Neural cell (in vitro differentiated cells): ENCODE data around the gene MAN1B1. TPM values are rescaled to one million over a fixed set of nuclear protein-coding genes. Genes with fewer than 3 reads are reported as not detected.

ENCODE experiments used
- H2AFZ ChIP-seq: fragments of 200-600, 300-800 bp; sonication (generic), shearing (Covaris generic); 2 replicates; pipeline ENCODE4 v1.6.0; 2014; ENCODE audit warnings: low read depth, mild to moderate bottlenecking, antibody characterized with exemption, low read length, moderate library complexity
- H3F3A ChIP-seq: fragments of 200-600 bp; shearing (Covaris generic); 2 replicates; pipeline ENCODE4 v1.6.1; 2016; ENCODE audit warnings: mild to moderate bottlenecking, moderate library complexity, mixed read lengths, antibody characterized with exemption, low read length; ENCODE audit not compliant: insufficient read depth, poor library complexity, severe bottlenecking
- H3K27ac ChIP-seq: fragments of 200-600, 300-800 bp; sonication (generic), shearing (Covaris generic); 2 replicates; pipeline ENCODE4 v1.5.1; 2014; ENCODE audit warnings: mild to moderate bottlenecking, low read length, moderate library complexity
- H3K27me3 ChIP-seq: fragments of 300-800, 200-600 bp; sonication (generic), shearing (Covaris generic); 2 replicates; pipeline ENCODE4 v1.6.0; 2014; ENCODE audit warnings: mild to moderate bottlenecking, low read depth, low read length, moderate library complexity; ENCODE audit not compliant: insufficient read depth
- H3K36me3 ChIP-seq: fragments of 300-800, 200-600 bp; sonication (generic), shearing (Covaris generic); 2 replicates; pipeline ENCODE4 v1.5.1; 2014; ENCODE audit warnings: mild to moderate bottlenecking, antibody characterized with exemption, low read length, moderate library complexity; ENCODE audit not compliant: insufficient read depth
- H3K4me2 ChIP-seq: fragments of 300-800, 200-600 bp; sonication (generic), shearing (Covaris generic); 2 replicates; pipeline ENCODE4 v1.6.0; 2014; ENCODE audit warnings: mild to moderate bottlenecking, low read length
- H3K4me3 ChIP-seq: fragments of 300-800, 200-600 bp; sonication (generic), shearing (Covaris generic); 2 replicates; pipeline ENCODE4 v1.5.1; 2014; ENCODE audit warnings: mild to moderate bottlenecking, low read length, moderate library complexity
- H3K79me2 ChIP-seq: fragments of 200-600 bp; shearing (Covaris generic); replicated peaks from 2 replicates; pipeline ENCODE4 v1.6.0; 2014; ENCODE audit warnings: mild to moderate bottlenecking, low read length, moderate library complexity; ENCODE audit not compliant: insufficient read depth
- H3K9ac ChIP-seq: fragments of 300-800, 200-600 bp; sonication (generic), shearing (Covaris generic); 2 replicates; pipeline ENCODE4 v1.6.1; 2016; ENCODE audit warnings: mild to moderate bottlenecking, low read length, mixed read lengths
- H3K9me2 ChIP-seq: fragments of 200-600 bp; shearing (Covaris generic); 2 replicates; pipeline ENCODE4 v1.6.1; 2016; ENCODE audit warnings: mild to moderate bottlenecking, low read length, mixed read lengths; ENCODE audit not compliant: insufficient read depth
- H3K9me3 ChIP-seq: fragments of 200-600, 300-800 bp; sonication (generic), shearing (Covaris generic); 2 replicates; pipeline ENCODE4 v1.6.1; 2016; ENCODE audit warnings: mild to moderate bottlenecking, mixed run types, low read length, moderate library complexity, mixed read lengths
- H4K20me1 ChIP-seq: fragments of 200-600 bp; shearing (Covaris generic); 2 replicates; pipeline ENCODE4 v1.6.1; 2016; ENCODE audit warnings: mild to moderate bottlenecking, mixed run types; ENCODE audit not compliant: insufficient read depth
- CTCF ChIP-seq: fragments of 450-650 bp; IDR thresholded peaks from 2 replicates; pipeline ENCODE4 v1.5.1; 2014; ENCODE audit warnings: antibody characterized with exemption, mild to moderate bottlenecking, moderate library complexity; ENCODE audit not compliant: poor library complexity, severe bottlenecking
- EP300 ChIP-seq: fragments of 450-650 bp; conservative IDR thresholded peaks from 2 replicates; pipeline ENCODE4 v1.6.1; 2014; ENCODE audit warnings: antibody characterized with exemption, mild to moderate bottlenecking, moderate library complexity; ENCODE audit not compliant: poor library complexity, severe bottlenecking
- EZH2 ChIP-seq: fragments of 200-600, 300-800 bp; shearing (Covaris generic), sonication (generic); IDR thresholded peaks from 2 replicates; pipeline ENCODE4 v1.6.1; 2014; ENCODE audit warnings: antibody characterized with exemption, low read length, borderline replicate concordance, mild to moderate bottlenecking; ENCODE audit not compliant: insufficient read depth, poor library complexity, severe bottlenecking
- MXI1 ChIP-seq: fragments of 450-650 bp; conservative IDR thresholded peaks from 2 replicates; pipeline ENCODE4 v1.6.1; 2014; ENCODE audit warnings: antibody characterized with exemption, mild to moderate bottlenecking; ENCODE audit not compliant: poor library complexity, severe bottlenecking
- POLR2AphosphoS5 ChIP-seq: IDR thresholded peaks from 2 replicates; pipeline ENCODE4 v1.6.1; 2012
- RAD21 ChIP-seq: fragments of 450-650 bp; conservative IDR thresholded peaks from 2 replicates; pipeline ENCODE4 v1.6.1; 2014; ENCODE audit warnings: antibody characterized with exemption, mild to moderate bottlenecking, moderate library complexity
- SMC3 ChIP-seq: fragments of 450-650 bp; conservative IDR thresholded peaks from 2 replicates; pipeline ENCODE4 v1.6.1; 2014; ENCODE audit warnings: antibody characterized with exemption, mild to moderate bottlenecking, moderate library complexity; ENCODE audit not compliant: poor library complexity
- TAF1 ChIP-seq: IDR thresholded peaks from 2 replicates; pipeline ENCODE4 v1.6.1; 2012; ENCODE audit warnings: low read depth
- polyA plus RNA-seq: library from polyadenylated mRNA; depleted of rRNA; stranded (reverse); fragments of >200 nt; gene quantifications from 2 replicates; pipeline ENCODE4 v1.2.3, GENCODE V29; 2014
- TF ChIP-seq, protein P1 (sequence below): IDR thresholded peaks from 2 replicates; pipeline ENCODE4 v1.6.1; 2012; ENCODE audit warnings: borderline replicate concordance

Gene MAN1B1
- polyA plus RNA-seq, 1 donor from 2014 or later, result 72.0 TPM

DNA sequence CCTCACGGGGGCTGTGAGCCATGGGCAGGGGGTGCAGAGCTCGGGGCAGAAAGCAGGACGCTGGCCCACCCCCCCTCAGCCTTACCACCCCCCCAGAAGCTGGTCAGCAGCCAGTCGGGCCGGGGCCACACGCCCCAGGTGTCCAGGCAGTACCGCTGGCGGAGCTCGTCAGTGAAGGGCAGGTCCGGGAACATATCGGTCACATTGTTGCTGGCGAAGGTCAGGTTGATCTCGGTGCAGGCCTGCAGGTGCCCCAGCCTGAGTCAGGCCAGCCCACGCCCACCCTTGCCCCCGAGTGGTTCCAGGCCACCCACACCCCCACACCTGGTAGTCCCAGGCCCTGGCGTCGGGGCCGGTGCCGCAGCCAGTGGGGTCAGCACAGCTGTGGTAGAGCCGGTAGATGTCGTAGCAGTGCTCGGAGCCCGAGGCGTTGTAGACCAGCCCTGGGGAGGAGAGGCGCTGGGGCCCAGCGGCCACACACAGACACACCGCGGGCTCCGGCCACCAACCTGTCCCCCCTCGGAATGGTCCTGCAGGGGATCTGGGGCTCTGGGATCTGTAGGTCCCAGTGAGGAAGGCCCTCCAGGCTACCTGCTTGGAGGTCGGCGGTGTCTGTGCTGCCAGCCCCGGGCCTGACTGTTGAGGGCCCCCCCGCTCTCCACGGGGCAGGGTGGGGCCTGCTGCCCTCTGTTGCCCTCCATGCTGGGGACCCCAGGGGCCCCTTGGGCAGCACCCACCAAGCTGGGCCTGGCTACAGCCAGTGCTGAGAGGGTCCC, 25.2 kb downstream of the MAN1B1 start:
- Histone ChIP-seq H3K9me2 (no peaks in the 10 kb centered on the region), H3F3A (no peaks in the 10 kb centered on the region), H4K20me1 (no peaks in the 10 kb centered on the region), H3K36me3 (no peaks in the 10 kb centered on the region), H3K4me2 (no peak overlapping the region), H3K27ac (no peak overlapping the region), H3K79me2 (no peaks in the 10 kb centered on the region), H3K9me3 (no peaks in the 10 kb centered on the region), H2AFZ (no peak overlapping the region), H3K4me3 (no peak overlapping the region), H3K27me3 (peaks cover 10% of the 10 kb centered on the region), H3K9ac (no peak overlapping the region)
- TF ChIP-seq POLR2AphosphoS5 (no peak), EP300 (no peak), MXI1 (no peak), SMC3 (no peak), CTCF (no peak), EZH2 (no peak), RAD21 (no peak), TAF1 (no peak)
- TF ChIP-seq, protein P1, sequence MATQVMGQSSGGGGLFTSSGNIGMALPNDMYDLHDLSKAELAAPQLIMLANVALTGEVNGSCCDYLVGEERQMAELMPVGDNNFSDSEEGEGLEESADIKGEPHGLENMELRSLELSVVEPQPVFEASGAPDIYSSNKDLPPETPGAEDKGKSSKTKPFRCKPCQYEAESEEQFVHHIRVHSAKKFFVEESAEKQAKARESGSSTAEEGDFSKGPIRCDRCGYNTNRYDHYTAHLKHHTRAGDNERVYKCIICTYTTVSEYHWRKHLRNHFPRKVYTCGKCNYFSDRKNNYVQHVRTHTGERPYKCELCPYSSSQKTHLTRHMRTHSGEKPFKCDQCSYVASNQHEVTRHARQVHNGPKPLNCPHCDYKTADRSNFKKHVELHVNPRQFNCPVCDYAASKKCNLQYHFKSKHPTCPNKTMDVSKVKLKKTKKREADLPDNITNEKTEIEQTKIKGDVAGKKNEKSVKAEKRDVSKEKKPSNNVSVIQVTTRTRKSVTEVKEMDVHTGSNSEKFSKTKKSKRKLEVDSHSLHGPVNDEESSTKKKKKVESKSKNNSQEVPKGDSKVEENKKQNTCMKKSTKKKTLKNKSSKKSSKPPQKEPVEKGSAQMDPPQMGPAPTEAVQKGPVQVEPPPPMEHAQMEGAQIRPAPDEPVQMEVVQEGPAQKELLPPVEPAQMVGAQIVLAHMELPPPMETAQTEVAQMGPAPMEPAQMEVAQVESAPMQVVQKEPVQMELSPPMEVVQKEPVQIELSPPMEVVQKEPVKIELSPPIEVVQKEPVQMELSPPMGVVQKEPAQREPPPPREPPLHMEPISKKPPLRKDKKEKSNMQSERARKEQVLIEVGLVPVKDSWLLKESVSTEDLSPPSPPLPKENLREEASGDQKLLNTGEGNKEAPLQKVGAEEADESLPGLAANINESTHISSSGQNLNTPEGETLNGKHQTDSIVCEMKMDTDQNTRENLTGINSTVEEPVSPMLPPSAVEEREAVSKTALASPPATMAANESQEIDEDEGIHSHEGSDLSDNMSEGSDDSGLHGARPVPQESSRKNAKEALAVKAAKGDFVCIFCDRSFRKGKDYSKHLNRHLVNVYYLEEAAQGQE, result no peak

DNA sequence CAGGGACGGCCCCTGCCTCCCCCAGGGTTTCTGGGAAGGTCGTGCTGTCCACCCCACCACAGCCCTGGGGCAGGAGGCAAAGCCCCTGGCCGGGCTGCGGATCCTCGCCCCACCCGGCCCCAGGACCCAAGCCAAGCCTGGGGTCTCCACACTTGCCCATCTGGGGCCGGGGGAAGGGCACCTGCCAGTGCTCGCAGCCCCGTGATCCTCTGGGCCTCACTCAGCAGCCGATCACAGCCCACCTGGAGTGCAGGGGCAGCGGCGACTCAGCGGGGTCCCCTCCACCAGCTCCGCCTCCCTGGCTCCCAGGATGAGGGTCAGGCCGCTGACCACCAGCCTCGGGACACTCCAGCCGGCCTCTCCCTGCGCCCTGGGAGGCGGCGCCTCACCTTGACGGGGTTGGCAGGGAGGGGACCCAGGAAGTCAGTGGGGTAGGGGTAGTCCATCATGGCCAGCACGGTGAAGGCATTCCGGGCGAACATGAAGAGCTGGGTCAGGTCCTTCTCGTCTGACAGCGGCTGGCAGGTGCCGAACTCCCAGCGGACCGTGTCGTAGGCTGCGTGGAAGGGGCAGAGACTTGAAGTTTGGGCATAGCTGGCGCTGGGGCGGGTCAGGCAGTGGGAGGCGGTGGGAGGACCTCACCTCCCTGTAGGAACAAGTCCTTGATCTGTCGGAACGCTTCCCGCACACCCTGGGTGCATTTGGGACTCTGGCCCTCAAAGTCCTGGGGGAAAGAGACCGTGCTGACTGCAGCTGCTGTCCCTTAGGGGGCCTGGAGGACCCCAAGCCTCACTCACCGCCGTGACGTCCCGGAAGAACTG, 26.0 kb downstream of the MAN1B1 start:
- no peaks in the 10 kb centered on the region for H3F3A ChIP-seq
- H3K9ac ChIP-seq, result no peak overlapping the region
- TF ChIP-seq, protein P1, result no peak
- no peaks in the 10 kb centered on the region for H3K9me3 ChIP-seq
- H3K9me2 ChIP-seq, result no peaks in the 10 kb centered on the region
- H3K4me2 ChIP-seq, result no peak overlapping the region
- H3K36me3 ChIP-seq, result no peaks in the 10 kb centered on the region
- H3K27ac ChIP-seq, result no peak overlapping the region
- no peaks in the 10 kb centered on the region for H4K20me1 ChIP-seq
- no peak overlapping the region for H3K4me3 ChIP-seq
- peaks cover 10% of the 10 kb centered on the region for H3K27me3 ChIP-seq
- H2AFZ ChIP-seq, result no peak overlapping the region
- H3K79me2 ChIP-seq, result no peaks in the 10 kb centered on the region
